H7 (cell line): ENCODE data around the gene TRIM13. TPM values are rescaled to one million over a fixed set of nuclear protein-coding genes. Genes with fewer than 3 reads are reported as not detected.

ENCODE experiments used
- DNase-seq: peaks from one replicate; pipeline ENCODE4 v3.0.0; 2012
- H3K27me3 ChIP-seq: 2 replicates; pipeline ENCODE4 v1.6.0; 2011; ENCODE audit warnings: mild to moderate bottlenecking, low read length; ENCODE audit not compliant: control insufficient read depth, insufficient read depth
- H3K36me3 ChIP-seq: replicated peaks from 2 replicates; pipeline ENCODE4 v1.5.1; 2011; ENCODE audit warnings: low read length; ENCODE audit not compliant: control insufficient read depth, insufficient read depth
- H3K4me3 ChIP-seq: 2 replicates; pipeline ENCODE4 v1.5.1; 2011; ENCODE audit warnings: low read depth, mild to moderate bottlenecking, control low read depth, low read length, moderate library complexity; ENCODE audit not compliant: insufficient read depth
- total RNA-seq: library from RNA; depleted of rRNA; stranded (reverse); fragments of >200 nt; shearing (Covaris generic); gene quantifications from 2 replicates; pipeline ENCODE4 v1.2.3, GENCODE V29; 2014

The TRIM13 gene
- total RNA-seq, 1 experiment from 2014 or later: 22.7 TPM

- Histone ChIP-seq H3K4me3 (no peak overlapping the region), H3K27me3 (no peaks in the 10 kb centered on the region), H3K36me3 (peaks cover 4% of the 10 kb centered on the region)
- no peak for DNase-seq
Observed at GRCh38 chr13:50012396-50013169, 15.7 kb downstream of the TRIM13 start.

GRCh38 chr13:50014386-50014785, 17.5 kb downstream of the TRIM13 start:
- DNase-seq: no peak
- Histone ChIP-seq H3K4me3 (no peak overlapping the region), H3K36me3 (peaks cover 4% of the 10 kb centered on the region), H3K27me3 (no peaks in the 10 kb centered on the region)

GRCh38 chr13:50015258-50015657, 18.4 kb downstream of the TRIM13 start, which contains the start of gene KCNRG:
TSS of gene KCNRG (plus strand) at chr13:50015444. CDS start at chr13:50015494, 50 bp downstream.
- Histone ChIP-seq H3K36me3 (peaks cover 4% of the 10 kb centered on the region), H3K4me3 (no peak within 1 kb of the TSS), H3K27me3 (no peaks in the 10 kb centered on the region)
- no peak for DNase-seq

DNA sequence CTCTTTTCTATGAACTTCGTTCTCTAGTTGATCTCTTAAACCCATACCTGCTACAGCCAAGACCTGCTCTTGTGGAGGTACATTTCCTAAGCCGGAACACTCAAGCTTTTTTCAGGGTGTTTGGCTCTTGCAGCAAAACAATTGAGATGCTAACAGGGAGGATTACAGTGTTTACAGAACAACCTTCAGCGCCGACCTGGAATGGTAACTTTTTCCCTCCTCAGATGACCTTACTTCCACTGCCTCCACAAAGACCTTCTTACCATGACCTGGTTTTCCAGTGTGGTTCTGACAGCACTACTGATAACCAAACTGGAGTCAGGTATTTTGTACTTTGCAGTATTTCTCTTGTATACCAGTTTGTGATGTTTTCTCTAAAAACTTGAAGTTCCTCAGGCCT, 18.9 kb downstream of the TRIM13 start:
- H3K36me3 ChIP-seq: peaks cover 4% of the 10 kb centered on the region
- no peaks in the 10 kb centered on the region for H3K27me3 ChIP-seq
- H3K4me3 ChIP-seq: no peak overlapping the region
- DNase-seq: no peak

- Histone ChIP-seq H3K36me3 (peaks cover 4% of the 10 kb centered on the region), H3K4me3 (no peak overlapping the region), H3K27me3 (no peaks in the 10 kb centered on the region)
- no peak for DNase-seq
Observed at GRCh38 chr13:50016444-50016843, 19.6 kb downstream of the TRIM13 start.

DNA sequence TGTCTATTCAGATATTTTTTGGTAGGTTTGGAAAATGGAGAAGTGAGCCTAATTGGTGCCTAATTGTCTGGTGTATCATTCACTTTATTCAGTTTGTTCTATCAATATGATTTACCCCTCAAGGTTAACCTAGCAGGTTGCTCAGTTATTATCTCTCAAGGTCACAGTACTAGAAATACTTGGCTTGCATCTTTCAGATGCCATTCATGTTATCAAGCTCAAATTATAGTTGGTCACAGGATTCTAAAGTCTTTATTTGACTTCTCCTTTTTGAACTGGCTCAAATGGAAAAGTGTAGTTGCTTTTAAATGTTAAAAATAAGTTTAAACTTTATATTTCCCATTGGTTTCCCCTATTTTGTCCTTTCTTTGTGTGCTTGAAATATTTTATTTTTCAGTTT, 21.0 kb downstream of the TRIM13 start:
- DNase-seq: no peak
- Histone ChIP-seq H3K4me3 (no peak overlapping the region), H3K27me3 (no peaks in the 10 kb centered on the region), H3K36me3 (no peaks in the 10 kb centered on the region)

DNA sequence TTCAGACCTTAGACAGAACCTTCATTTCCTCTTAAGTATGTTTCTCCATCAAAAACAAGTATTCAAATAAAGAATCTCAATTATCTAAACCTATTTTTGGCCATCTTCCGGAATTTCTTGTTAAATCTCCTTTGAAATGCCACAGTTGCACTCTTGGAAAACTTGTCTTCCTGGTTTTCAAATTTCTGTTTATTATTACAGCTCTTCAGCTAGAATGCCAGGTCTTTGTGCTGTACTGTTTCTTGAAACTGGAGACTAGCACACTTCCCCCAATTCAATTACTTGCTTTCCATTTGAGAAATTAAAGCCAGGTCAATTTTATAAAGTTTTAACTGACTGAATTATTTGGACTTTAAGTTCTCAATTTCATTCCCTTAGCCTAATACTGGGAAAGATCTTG, 28.6 kb downstream of the TRIM13 start:
- H3K27me3 ChIP-seq: no peaks in the 10 kb centered on the region
- no peak overlapping the region for H3K4me3 ChIP-seq
- H3K36me3 ChIP-seq: no peaks in the 10 kb centered on the region
- no peak for DNase-seq

- Histone ChIP-seq H3K4me3 (no peak overlapping the region), H3K36me3 (no peaks in the 10 kb centered on the region), H3K27me3 (no peaks in the 10 kb centered on the region)
- DNase-seq: no peak
Observed at GRCh38 chr13:50026788-50027473, 30.1 kb downstream of the TRIM13 start.

DNA sequence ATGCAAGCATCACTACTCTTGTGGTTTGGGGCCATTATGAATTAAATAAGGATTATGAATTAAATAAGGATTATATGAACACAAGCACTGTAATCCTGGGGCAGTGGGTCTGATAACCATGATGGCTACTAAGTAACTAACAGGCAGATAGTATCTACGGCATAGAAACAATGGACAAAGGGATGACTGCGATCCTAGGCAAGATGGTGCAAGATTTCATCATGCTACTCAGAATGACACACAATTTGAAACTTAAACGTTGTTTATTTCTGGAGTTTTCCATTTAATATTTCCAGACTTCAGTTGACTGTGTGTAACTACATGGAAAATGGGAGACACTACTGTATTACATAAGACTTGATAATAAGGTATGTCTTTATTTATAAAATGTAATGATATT, 33.5 kb downstream of the TRIM13 start:
- no peak for DNase-seq
- Histone ChIP-seq H3K27me3 (no peaks in the 10 kb centered on the region), H3K4me3 (no peak overlapping the region), H3K36me3 (no peaks in the 10 kb centered on the region)

DNA sequence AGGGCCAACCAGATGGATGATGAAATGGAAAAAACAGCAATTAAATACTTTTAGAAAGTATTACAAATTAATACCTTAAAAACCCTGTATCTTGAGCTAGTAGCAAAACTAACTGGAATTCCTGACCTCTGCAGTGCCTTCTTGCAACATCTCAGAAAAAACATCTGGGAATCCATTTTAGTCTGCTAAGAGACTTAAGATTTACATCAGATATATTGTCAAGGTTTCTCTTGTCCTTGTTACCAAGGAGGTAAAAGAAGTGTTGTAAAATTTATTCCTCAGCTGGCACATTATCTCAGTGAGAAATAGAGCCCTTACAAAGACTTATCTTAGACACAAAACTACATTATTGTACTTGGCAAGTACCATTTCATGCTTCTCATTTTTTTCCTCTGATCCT, 36.9 kb downstream of the TRIM13 start:
- H3K27me3 ChIP-seq: no peaks in the 10 kb centered on the region
- no peak for DNase-seq
- no peak overlapping the region for H3K4me3 ChIP-seq
- H3K36me3 ChIP-seq: no peaks in the 10 kb centered on the region

GRCh38 chr13:50037788-50038187, 40.9 kb downstream of the TRIM13 start:
- no peak for DNase-seq
- no peak overlapping the region for H3K4me3 ChIP-seq
- no peaks in the 10 kb centered on the region for H3K36me3 ChIP-seq
- no peaks in the 10 kb centered on the region for H3K27me3 ChIP-seq

GRCh38 chr13:50038266-50038665, 41.4 kb downstream of the TRIM13 start:
- DNase-seq: no peak
- Histone ChIP-seq H3K27me3 (no peaks in the 10 kb centered on the region), H3K36me3 (no peaks in the 10 kb centered on the region), H3K4me3 (no peak overlapping the region)

GRCh38 chr13:50052478-50052877, 55.6 kb downstream of the TRIM13 start:
- no peaks in the 10 kb centered on the region for H3K27me3 ChIP-seq
- DNase-seq: no peak
- H3K36me3 ChIP-seq: no peaks in the 10 kb centered on the region
- no peak overlapping the region for H3K4me3 ChIP-seq

GRCh38 chr13:50053844-50054243, 57.0 kb downstream of the TRIM13 start:
- DNase-seq: no peak
- Histone ChIP-seq H3K27me3 (no peaks in the 10 kb centered on the region), H3K4me3 (no peak overlapping the region), H3K36me3 (no peaks in the 10 kb centered on the region)

GRCh38 chr13:50055454-50055853, 58.6 kb downstream of the TRIM13 start:
- no peak for DNase-seq
- no peak overlapping the region for H3K4me3 ChIP-seq
- H3K27me3 ChIP-seq: no peaks in the 10 kb centered on the region
- no peaks in the 10 kb centered on the region for H3K36me3 ChIP-seq
